ENCODE measurements around the gene NFILZ. TPM values are rescaled to one million over a fixed set of nuclear protein-coding genes. Genes with fewer than 3 reads are reported as not detected.

The NFILZ gene
- total and polyA plus RNA-seq, 2 donors (not counting 1 experiment from before 2014, with no cell fraction given): not detected

DNA sequence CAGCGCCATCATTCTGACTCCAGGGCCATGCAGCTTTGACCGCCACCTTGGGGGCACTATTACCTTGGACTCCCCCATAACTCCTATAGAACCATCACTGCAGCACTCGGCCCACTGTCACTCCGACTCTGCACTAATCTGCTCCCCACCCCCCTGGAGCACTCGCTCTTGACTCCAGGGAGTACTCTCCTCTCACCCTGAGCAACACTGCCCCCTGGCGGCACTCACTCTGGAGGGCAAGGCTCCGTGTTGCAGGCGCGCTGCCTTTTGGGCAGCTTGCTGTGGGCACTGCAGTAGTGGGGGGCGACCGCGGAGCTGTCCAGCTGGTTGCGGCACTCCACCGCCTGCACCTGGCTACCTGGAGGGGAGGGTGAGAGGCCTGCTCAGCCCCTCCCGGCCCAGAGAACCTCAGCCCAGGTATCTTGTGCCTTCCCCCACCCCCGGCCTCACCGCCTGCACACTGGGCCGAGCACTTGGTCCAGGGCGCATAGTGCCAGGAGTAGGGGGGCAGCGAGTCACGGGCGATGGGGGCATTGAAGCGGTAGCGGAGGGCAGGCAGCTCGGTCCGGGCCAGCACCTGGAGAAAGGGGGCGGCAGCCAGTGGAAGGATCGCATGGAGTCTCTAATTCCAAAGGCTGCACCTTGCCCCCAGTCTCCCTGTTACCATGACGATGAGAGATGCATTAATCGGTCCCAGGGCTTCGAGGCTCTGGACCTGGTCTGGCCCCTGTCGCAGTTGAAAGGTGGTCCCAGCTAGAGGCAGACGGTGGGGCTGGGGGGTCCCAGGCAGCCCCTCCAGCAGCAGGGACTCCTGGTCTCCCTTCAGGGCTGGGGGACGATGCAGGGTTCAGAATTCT is 44.3 kb upstream of the NFILZ start:
- H3K4me2 ChIP-seq (ENCODE audit: extremely low read depth, insufficient read depth, low read length): no peak overlapping the region
- TF ChIP-seq, protein P1, sequence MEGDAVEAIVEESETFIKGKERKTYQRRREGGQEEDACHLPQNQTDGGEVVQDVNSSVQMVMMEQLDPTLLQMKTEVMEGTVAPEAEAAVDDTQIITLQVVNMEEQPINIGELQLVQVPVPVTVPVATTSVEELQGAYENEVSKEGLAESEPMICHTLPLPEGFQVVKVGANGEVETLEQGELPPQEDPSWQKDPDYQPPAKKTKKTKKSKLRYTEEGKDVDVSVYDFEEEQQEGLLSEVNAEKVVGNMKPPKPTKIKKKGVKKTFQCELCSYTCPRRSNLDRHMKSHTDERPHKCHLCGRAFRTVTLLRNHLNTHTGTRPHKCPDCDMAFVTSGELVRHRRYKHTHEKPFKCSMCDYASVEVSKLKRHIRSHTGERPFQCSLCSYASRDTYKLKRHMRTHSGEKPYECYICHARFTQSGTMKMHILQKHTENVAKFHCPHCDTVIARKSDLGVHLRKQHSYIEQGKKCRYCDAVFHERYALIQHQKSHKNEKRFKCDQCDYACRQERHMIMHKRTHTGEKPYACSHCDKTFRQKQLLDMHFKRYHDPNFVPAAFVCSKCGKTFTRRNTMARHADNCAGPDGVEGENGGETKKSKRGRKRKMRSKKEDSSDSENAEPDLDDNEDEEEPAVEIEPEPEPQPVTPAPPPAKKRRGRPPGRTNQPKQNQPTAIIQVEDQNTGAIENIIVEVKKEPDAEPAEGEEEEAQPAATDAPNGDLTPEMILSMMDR (conservative IDR thresholded peaks at IDR 0.05 in 1 of 2, IDR thresholded peaks at IDR 0.05 in 1 of 2; ENCODE audit: low read depth in 1 of 2, low read length in 2 of 2): peak; percentile 28 to 43
- no peak for TF ChIP-seq EZH2 (IDR thresholded peaks at IDR 0.05; ENCODE audit: low read length, missing control alignments)

DNA sequence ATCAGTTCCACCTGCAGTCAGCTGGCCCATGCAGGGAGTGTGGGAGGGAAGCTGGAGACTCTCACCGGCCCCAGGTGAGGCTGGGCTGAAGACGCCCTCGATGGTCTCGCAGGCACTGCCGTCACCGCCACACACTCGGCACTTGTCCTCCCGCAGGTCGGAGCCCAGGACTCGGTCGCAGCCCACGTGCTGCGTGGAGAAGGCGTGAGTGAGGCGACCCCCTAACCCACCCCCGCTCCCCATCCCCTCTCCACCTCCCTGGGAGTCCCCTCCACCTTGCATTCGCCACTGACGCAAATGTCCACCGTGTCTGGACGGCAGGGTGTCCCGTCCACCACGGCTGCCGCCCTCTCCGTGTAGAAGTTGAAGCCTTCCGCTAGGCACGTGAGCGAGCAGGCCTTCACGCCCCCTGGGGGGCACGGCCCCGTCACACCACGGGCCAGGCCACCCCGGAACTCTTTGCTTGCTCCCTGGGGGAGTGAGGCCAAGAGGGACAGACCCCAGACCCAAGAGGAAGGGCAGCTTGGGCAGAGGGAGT is 41.2 kb upstream of the NFILZ start:
- Histone ChIP-seq H3K79me2 (ENCODE audit: control insufficient read depth, insufficient read depth, low read length) (no peaks in the 10 kb centered on the region), H3K9ac (ENCODE audit: insufficient read depth, low read length) (no peak overlapping the region), H3K4me1 (ENCODE audit: control insufficient read depth, extremely low read depth, insufficient read depth, low read length) (peaks cover 3% of the 10 kb centered on the region), H3K27ac (ENCODE audit: insufficient read depth, low read length) (no peak overlapping the region), H3K9me3 (ENCODE audit: control insufficient read depth, insufficient read depth, low read depth, low read length) (no peaks in the 10 kb centered on the region), H3K36me3 (ENCODE audit: control insufficient read depth, insufficient read depth, low read length) (no peaks in the 10 kb centered on the region), H2AFZ (ENCODE audit: low read length) (no peak overlapping the region), H3K4me2 (ENCODE audit: extremely low read depth, insufficient read depth, low read length) (no peak overlapping the region), H3K4me3 (replicated peaks in 1 of 4; ENCODE audit: control extremely low read depth in 1 of 4, insufficient read depth in 1 of 4, low read depth in 3 of 4, low read length in 4 of 4) (no peak overlapping the region), H4K20me1 (ENCODE audit: control insufficient read depth, extremely low read depth, insufficient read depth, low read length) (no peaks in the 10 kb centered on the region), H3K27me3 (ENCODE audit: control insufficient read depth, insufficient read depth, low read length) (no peaks in the 10 kb centered on the region)
- TF ChIP-seq, protein P1 (conservative IDR thresholded peaks at IDR 0.05 in 1 of 2, IDR thresholded peaks at IDR 0.05 in 1 of 2; ENCODE audit: low read depth in 1 of 2, low read length in 2 of 2): no peak
- TF ChIP-seq EZH2 (IDR thresholded peaks at IDR 0.05; ENCODE audit: low read length, missing control alignments): no peak
- no peak for DNase-seq (ENCODE audit: low read depth in 2 of 2)

More for the DNA sequence above, 44.3 kb upstream of the NFILZ start:
- no peak overlapping the region for H3K4me3 ChIP-seq (replicated peaks in 1 of 4; ENCODE audit: control extremely low read depth in 1 of 4, insufficient read depth in 1 of 4, low read depth in 3 of 4, low read length in 4 of 4)
- H4K20me1 ChIP-seq (ENCODE audit: control insufficient read depth, extremely low read depth, insufficient read depth, low read length): no peaks in the 10 kb centered on the region
- H3K9me3 ChIP-seq (ENCODE audit: control insufficient read depth, insufficient read depth, low read depth, low read length): no peaks in the 10 kb centered on the region
- H3K4me1 ChIP-seq (ENCODE audit: control insufficient read depth, extremely low read depth, insufficient read depth, low read length): no peaks in the 10 kb centered on the region
- H2AFZ ChIP-seq (ENCODE audit: low read length): no peak overlapping the region
- DNase-seq (ENCODE audit: low read depth in 2 of 2): peak in 1 of 2 donors; percentile 36
- no peaks in the 10 kb centered on the region for H3K79me2 ChIP-seq (ENCODE audit: control insufficient read depth, insufficient read depth, low read length)
- H3K27ac ChIP-seq (ENCODE audit: insufficient read depth, low read length): no peak overlapping the region
- H3K36me3 ChIP-seq (ENCODE audit: control insufficient read depth, insufficient read depth, low read length): no peaks in the 10 kb centered on the region
- H3K9ac ChIP-seq (ENCODE audit: insufficient read depth, low read length): no peak overlapping the region
- H3K27me3 ChIP-seq (ENCODE audit: control insufficient read depth, insufficient read depth, low read length): no peaks in the 10 kb centered on the region

DNA sequence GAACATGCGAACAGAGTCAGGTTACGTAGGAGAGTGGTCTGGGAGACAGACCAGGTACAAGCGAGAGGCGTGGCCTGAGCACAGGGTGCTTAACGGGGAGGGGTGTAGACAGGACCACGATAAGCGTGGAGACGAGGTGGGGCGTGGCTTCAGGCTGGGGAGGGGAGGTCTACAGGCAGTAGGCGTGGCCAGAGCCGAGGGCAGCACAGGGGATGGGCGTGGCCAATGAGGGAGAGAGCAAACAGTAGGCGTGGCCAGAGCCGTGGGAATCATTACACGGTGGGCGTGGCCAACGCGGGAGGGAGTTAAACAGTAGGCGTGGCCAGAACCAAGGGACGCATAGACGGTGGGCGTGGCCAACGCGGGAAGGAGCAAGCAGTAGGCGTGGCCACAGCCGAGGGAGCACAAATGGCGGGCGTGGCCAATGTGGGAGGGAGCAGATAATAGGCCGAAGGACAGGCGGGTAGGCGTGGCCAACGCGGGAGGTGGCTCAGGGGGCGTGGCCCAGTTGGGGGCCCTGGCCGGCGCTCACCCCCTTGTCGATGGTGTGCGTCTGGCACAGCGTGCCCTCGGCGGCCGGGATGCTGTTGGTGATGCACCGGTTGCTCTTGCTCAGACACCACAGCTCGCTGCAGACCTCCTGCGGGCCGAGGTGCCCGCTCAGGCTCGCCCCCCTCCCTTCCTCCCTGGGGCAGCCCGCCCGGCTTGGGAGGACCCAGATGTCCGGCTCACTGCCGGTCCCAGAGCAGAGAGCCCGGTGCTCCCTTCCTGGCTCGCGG is 38.0 kb upstream of the NFILZ start:
- no peak for TF ChIP-seq EZH2 (IDR thresholded peaks at IDR 0.05; ENCODE audit: low read length, missing control alignments)
- TF ChIP-seq, protein P1 (conservative IDR thresholded peaks at IDR 0.05 in 1 of 2, IDR thresholded peaks at IDR 0.05 in 1 of 2; ENCODE audit: low read depth in 1 of 2, low read length in 2 of 2): no peak
- H3K36me3 ChIP-seq (ENCODE audit: control insufficient read depth, insufficient read depth, low read length): no peaks in the 10 kb centered on the region
- peaks cover 3% of the 10 kb centered on the region for H3K4me1 ChIP-seq (ENCODE audit: control insufficient read depth, extremely low read depth, insufficient read depth, low read length)
- no peaks in the 10 kb centered on the region for H3K79me2 ChIP-seq (ENCODE audit: control insufficient read depth, insufficient read depth, low read length)
- H3K4me2 ChIP-seq (ENCODE audit: extremely low read depth, insufficient read depth, low read length): peak overlapping the region; percentile 15
- DNase-seq (ENCODE audit: low read depth in 2 of 2): peak; percentile 92
- H3K27ac ChIP-seq (ENCODE audit: insufficient read depth, low read length): no peak overlapping the region
- no peak overlapping the region for H2AFZ ChIP-seq (ENCODE audit: low read length)
- H3K9me3 ChIP-seq (ENCODE audit: control insufficient read depth, insufficient read depth, low read depth, low read length): no peaks in the 10 kb centered on the region
- H3K27me3 ChIP-seq (ENCODE audit: control insufficient read depth, insufficient read depth, low read length): no peaks in the 10 kb centered on the region
- no peaks in the 10 kb centered on the region for H4K20me1 ChIP-seq (ENCODE audit: control insufficient read depth, extremely low read depth, insufficient read depth, low read length)
- H3K9ac ChIP-seq (ENCODE audit: insufficient read depth, low read length): no peak overlapping the region
- H3K4me3 ChIP-seq (replicated peaks in 1 of 4; ENCODE audit: control extremely low read depth in 1 of 4, insufficient read depth in 1 of 4, low read depth in 3 of 4, low read length in 4 of 4): peak overlapping the region in 2 of 4 experiments; percentile 2 to 40
